HG02943 (cell line): ENCODE data around the gene GNAI2.
"Not testable (repeated sequence)": the region's sequence is repeated elsewhere in the genome, so short reads cannot be mapped to it uniquely, and the experiment has no call there.

Experiments used
- ATAC-seq: cut with Tn5 transposase; IDR thresholded peaks from one replicate; pipeline ENCODE4 v1.9.1; 2021; ENCODE audit warnings: mild to moderate bottlenecking, low read depth, moderate library complexity; ENCODE audit not compliant: unreplicated experiment

GNAI2 gene

DNA sequence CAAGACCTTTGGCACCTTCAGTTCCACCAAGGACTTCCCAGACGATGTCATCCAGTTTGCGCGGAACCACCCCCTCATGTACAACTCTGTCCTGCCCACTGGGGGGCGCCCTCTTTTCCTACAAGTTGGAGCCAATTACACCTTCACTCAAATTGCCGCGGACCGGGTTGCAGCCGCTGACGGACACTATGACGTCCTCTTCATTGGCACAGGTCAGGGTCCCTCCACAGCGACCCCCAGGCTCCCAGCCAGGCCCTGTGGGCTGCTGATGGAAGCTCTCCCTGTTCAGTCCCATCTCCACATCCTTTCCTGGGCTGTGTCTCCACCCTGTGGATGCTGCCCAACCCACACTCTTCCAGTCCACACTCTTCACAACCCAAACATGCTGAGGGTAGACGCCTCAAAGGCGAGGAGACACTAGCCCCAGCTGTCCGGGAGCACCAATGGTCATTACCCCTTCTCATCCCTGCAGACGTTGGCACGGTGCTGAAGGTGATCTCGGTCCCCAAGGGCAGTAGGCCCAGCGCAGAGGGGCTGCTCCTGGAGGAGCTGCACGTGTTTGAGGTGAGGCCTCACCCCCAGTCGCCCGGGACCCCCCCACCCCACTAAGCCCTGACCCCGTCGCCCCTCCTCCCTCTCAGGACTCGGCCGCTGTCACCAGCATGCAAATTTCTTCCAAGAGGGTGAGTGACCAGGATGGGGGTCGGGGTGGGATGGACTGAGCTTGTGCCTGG, 38.5 kb downstream of the GNAI2 start:
- no peak for ATAC-seq

DNA sequence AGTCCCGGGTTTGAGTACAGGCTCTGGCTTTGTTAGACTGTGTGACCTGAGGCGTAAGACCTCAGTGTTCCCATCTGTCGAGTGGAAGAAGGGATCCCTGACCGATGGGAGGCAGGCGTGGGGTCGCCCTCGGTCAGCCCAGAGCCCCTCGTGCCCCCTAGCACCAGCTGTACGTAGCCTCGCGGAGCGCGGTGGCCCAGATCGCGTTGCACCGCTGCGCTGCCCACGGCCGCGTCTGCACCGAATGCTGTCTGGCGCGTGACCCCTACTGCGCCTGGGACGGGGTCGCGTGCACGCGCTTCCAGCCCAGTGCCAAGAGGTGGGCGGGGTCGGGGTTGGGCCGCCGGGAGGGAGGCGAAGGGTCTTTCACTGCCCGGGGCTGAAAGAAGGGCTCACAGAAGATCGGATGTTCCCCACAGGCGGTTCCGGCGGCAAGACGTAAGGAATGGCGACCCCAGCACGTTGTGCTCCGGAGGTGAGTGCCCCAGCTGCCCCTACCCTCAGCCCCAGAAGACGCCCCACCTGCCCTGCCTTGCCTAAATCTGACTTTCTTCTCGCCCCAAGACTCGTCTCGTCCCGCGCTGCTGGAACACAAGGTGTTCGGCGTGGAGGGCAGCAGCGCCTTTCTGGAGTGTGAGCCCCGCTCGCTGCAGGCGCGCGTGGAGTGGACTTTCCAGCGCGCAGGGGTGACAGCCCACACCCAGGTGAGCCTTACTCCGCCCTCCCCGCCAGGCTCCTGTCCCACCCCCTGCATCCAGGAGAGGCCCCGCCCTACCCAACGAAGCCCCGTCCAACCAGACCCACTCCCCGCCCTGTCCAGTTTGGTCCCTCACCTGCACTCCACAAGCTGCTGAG, 39.4 kb downstream of the GNAI2 start:
- ATAC-seq = no peak

DNA sequence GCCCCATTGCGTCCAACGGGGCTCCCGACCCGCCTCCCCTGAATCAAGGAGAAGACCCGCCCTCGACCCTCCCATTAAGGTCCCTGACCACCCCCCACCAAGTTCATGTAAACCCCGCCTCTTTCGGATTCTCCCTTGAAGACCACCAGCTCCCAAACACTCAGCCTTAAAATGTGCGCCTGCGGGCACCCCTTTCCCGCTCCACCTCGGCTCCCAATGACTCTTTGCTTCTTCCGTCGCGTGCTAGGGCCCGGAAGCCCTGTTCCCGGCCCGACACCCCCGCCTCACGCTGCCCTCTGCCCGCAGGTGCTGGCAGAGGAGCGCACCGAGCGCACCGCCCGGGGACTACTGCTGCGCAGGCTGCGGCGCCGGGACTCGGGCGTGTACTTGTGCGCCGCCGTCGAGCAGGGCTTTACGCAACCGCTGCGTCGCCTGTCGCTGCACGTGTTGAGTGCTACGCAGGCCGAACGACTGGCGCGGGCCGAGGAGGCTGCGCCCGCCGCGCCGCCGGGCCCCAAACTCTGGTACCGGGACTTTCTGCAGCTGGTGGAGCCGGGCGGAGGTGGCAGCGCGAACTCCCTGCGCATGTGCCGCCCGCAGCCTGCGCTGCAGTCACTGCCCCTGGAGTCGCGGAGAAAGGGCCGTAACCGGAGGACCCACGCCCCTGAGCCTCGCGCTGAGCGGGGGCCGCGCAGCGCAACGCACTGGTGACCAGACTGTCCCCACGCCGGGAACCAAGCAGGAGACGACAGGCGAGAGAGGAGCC, 40.2 kb downstream of the GNAI2 start:
- no peak for ATAC-seq

DNA sequence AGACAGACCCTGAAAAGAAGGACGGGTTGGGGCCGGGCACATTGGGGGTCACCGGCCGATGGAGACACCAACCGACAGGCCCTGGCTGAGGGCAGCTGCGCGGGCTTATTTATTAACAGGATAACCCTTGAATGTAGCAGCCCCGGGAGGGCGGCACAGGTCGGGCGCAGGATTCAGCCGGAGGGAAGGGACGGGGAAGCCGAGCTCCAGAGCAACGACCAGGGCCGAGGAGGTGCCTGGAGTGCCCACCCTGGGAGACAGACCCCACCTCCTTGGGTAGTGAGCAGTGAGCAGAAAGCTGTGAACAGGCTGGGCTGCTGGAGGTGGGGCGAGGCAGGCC, 40.7 kb downstream of the GNAI2 start:
- no peak for ATAC-seq

DNA sequence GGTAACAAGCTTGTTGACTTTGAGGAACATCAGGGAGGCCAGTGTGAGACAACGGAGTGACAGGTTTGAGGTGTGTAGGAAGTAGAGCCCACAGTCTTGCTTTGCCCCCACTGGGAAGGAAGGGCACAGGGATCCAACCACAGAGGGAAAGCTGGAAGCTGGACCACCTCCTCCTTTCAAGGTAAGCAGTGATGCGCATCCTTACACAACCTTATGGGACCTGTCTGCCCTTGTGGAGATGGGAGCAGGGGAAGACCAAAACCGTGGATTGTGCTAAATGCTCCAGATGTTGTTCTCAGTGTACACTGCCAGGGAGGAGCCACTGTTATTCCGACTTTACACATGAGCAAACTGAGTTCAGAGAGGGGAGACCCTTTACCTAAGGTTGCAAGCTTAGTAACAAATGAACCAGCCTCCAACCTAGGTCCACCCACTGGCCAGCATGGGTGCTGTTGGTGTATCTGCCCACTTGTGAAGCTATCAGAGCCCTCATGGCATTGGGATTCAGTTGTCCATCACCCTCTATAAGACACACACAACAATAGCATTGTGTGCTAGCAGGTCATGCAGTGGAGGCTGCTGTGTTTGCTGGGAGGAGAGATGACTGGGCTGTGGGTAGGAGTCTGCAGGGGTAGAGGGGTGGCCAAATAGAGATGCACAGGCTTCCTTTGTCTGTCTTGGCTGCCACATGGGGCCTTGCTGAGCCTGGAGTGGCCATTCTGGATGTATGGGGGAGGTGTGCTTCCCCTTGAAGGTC, 42.3 kb downstream of the GNAI2 start:
- no peak for ATAC-seq

DNA sequence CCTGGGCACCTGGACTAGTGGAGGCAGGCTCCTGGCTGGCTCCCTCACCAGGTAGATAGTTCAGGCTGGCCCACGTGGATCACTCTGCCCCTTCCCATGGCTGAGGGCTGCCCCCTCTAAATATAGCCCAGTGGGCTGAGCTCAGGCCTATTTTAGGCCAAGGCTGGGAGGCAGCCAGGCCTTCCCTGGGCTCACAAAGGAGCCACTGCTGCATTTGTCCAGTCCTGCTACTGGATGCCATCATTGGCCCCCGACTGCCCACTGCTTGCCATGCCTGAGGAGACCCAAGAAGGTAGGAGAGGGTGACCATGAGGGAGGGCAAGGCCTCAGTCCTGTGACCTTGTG, 42.8 kb downstream of the GNAI2 start, which contains the start of gene LSMEM2:
LSMEM2 (plus strand) TSS at position 208 of the 345 bp plus-strand sequence; CDS start at position 235, 27 bp downstream.
- no peak for ATAC-seq

DNA sequence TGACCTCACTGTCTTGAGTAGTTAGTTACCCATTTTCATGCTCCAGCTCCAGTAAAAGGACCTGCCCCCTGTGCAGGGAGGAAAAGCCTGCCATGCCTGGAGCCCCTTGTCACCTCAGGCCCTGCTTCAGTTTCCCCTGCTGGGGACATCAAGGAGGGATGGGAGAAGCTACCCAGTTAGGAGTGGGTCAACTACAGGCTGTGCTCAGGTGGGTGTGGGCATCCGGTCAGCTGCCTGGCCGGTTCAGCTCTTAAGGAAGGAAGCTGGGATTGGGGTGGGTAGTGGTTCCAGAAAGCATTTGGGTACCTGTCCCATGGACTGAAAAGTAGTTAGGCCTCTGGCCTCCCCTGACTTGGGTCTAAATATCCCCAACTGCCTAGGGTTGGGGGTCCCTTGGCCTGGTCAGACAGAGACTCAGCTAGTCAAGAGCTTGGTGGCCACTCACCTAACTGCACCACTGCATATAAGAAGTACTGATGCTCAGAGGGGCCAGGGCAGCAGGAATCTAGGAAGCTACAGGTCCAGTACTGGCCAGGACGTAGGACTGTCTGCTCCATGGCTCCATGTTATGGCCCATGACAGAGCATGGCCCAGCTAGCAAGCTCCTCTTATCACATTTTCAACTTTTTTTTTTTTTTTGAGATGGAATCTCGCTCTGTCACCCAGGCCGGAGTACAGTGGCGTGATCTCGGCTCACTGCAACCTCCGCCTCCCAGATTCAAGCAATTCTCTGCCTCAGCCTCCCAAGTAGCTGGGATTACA, 43.4 kb downstream of the GNAI2 start:
- no peak for ATAC-seq

DNA sequence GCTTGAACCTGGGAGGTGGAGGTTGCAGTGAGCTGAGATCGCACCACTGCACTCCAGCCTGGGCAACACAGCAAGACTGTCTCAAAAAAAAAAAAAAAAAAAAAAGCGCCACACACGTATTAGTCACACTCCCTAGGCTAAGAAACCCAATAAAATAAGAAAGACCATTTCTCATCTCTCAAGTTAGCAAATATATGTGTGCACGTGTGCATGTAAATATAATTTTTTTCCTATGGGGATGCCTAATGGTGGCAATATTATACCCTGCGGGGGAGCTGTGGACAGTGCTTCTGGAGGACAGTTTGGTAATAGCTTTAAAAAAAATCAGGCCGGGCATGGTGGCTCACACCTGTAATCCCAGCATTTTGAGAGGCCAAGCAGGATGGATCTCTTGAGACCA, 48.1 kb downstream of the GNAI2 start:
- ATAC-seq = not testable (repeated sequence)

DNA sequence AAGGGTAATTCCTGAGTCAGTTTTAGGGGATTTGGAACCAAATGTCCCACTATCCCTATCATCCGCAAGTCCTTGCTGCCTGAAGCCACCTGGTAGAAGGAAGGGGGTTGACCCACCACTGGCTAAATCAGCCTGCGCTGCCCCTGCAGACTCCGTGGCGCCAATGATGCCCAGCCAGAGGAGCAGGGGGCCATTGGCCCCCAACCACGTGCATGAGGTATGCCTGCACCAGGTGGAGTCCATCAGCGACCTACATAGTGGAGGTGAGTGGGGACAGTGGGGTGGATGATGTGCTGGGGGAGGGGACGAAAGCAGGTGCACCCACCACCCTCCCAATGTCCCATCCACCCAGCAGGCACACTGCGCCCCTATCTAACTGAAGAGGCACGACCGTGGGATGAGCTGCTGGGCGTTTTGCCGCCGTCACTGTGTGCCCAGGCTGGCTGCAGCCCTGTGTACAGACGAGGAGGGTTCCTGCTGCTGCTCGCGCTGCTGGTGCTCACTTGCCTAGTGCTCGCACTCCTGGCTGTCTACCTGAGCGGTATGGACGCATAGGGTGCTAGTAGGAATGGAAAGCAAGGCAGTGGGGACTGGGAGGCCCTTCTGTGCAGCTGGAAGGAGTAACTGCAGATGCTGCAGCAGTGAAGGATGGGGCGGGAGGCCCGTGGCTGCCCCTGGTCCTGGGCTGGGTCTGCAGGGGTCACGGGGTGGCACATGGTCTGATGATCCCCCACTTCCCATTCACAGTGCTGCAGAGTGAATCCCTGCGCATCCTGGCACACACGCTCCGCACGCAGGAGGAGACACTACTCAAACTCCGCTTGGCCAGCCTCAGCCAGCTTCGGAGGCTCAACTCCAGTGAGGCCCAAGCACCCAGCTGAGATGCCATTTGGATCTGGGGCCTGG, 50.6 kb downstream of the GNAI2 start:
- ATAC-seq = no peak

DNA sequence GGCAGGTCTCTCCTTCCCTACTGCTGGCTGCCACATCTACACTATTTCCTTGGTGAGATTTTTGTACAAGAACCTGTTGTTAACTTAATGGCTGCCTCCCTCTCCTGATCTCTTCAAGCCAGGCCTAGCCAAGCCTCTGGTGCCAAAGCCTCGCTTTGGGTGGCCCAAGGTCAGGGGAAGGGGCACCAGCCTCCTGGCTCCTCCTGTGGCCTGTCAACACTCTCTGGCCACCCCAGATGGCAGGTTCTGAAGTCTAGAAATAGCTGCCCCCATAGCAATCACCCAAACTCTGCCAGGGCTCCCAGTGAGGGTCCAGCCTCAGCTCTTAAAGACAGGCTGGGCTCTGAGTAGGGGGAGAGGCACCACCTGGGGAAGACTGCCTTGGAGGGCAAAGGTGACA, 51.3 kb downstream of the GNAI2 start:
- no peak for ATAC-seq

DNA sequence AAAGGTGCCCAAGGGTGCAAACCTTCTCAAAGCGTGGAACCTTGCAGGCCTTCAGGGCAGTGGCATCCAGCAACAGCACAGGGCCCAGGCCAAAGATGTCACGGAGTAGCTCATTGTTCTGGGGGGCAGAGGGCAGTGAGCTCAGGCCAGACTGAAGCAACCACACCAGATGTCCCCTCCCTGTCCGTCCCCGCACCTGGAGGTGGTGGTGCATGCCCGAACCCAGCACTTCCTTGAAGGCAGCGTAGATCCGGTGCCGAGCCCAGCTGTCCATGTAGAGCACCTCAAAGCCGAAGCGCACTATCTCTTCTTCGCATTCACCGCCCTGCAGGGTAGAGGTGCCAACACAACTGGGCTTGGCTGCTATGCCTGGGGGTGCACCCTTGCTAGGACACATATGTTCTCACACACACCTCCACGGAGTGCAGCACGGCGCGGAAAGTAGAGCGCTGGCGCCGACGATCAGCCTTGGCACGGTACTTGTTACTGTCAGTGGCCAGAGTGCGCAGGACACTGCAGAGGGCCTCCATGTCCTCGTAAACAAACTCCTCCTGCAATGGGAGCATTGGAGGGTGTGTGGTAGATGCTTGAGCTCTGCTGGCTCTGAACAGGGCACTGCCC, 52.5 kb downstream of the GNAI2 start:
- ATAC-seq = no peak

DNA sequence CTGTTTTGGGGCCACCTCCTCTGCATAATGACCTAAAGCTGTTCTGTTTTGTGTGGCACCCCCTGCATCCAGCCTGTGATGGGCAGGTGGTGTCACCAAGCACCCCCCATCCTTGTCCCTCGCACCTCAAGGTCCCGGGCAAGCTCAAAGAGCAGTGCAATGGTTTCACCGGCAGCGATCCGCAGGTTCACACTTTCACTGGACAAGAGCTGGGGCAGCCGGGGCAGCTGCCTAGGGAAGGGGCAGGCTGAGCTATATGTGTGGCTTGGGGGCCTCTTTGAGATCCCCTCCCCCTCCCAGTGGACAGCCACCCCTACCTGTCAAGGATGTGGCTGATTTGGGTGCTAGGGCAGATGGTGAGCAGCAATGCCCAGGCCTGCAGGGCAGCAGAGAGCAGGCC, 53.1 kb downstream of the GNAI2 start:
- ATAC-seq = no peak

DNA sequence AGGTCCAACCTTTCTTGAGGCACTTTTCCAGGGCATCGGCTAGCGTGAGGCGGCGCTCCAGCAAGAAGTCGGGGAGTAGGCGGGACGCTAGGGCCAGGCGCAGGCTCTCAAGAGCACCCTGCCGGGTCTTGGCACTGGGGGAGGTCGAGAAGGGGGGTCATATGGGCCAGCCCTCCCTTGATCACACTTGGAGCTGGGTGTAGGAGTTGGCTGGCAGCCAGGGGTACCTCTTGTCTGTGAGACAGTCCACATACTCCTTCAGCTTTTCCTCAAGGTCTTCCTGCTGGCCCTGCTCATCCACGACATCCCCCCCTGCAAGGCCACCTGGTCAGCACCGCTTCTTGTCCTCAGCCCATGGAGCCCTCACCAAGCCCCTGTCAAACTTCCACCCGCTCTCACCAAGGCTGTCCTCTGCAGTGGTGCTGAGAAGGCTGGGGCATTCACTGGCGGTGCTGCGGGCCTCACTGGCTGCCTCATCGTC, 54.2 kb downstream of the GNAI2 start:
- ATAC-seq = no peak

DNA sequence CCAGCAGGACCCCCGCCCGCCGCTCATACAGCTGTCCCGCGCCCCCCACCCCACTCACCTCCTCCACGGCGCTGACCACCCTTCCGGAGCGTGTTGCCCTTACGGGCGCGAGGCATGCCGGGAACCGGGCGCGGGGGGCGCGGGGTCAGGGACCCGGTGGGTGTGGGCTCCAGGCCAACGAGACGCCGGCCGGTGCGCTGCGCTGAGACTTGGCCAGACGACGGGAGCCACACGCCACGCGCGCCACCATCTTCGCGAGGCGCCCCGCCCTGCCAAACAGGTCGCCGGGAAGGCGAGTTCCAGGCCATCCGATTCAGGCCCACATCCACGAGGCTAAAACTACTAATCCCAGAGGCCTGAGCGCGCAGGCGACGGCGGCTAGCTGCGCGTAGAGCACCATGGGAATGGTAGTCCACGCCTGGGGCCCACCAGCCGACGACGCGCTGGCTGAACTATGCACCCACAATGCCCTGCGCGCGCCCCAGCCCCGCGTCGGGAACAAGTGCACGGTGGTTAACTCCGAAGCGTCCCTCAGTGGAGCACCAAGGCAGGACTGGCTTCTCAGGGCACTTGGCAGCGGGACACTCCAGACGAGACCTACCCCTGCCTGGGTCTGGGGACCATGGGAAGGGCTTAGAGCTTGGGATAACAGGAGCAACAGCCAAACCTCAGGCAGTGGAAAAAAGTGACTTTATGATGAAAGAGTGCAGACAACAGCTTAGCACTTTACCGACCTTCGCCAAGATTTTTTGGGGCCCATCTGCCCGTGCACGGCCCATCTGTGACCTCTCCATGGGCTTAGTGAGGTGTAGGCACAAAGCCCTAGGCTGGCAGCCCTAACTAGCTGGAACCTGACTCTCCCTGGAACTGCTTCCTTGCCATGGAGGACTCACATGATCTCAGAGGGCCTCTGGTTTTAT, 56.4 kb downstream of the GNAI2 start, which contains the start of gene IFRD2:
IFRD2 (minus strand) TSS at position 271 of the 920 bp plus-strand sequence; CDS start at position 116, 155 bp downstream.
- ATAC-seq = peak; percentile 87

DNA sequence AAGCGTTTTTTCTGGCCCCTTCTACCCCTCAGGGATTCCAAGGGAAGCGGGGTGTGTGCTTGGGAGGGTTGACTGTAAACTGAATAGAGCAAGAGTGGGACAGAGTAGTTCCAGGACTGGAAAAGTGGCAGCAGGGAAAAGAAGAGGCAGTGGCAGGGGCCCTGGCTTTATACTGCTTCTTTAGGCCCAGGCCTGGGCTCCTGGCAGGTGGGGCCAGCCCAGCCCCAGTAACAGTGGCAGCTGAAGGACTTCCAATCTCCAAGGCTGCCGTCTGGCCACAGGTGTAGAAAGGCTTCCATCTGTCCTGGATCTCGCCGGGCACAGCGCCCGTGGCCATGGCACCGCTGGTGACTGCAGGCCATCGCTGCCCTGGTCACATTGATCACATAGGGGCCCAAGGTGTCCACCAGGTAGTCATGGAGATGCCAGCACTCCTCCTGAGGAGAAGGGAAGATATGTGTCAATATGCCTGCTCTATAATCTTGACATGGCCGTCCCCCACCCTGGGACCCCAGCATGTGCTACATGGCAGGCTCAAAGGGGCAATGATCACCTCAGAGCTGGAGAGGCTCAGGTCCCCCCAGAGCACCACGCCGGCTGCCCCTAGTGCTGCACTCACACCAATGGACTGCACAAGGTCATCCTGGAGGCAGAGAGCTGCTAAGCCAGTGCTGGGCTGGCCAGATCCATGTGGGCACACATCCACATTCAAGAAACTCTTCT, 57.2 kb downstream of the GNAI2 start:
- no peak for ATAC-seq

DNA sequence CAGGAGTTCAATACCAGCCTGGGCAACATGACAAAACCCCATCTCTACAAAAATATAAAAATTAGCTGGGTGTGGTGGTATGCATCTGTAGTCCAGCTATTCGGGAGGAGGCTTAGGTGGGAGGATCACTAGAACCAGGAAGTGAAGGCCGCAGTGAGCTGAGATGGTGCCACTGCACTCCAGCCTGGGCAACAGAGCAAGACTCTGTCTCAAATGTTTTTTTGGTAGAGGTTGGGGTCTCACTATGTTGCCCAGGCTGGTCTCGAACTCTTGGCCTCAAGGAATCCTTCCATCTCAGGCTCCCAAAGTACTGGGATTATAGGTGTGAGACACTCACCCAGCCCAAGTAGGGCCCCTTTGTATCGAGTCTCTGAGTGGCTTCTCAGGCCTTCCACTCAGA, 58.1 kb downstream of the GNAI2 start:
- ATAC-seq = no peak
